Nephron (organoid): ENCODE results near the gene SLC2A4.
A peak's percentile ranks its signal among the peaks of the same experiment; 100 is the strongest.

ENCODE experiments used
- H3K27ac Mint-ChIP-seq, 3 experiments: 2 replicates each; pipeline ENCODE4 v1.8.0; 2020; ENCODE audit warnings: mixed read lengths in 3 of 3, mild to moderate bottlenecking in 2 of 3, moderate library complexity in 1 of 3
- H3K27me3 Mint-ChIP-seq: 2 replicates; pipeline ENCODE4 v1.8.0; 2021; ENCODE audit warnings: low read depth, mild to moderate bottlenecking, moderate library complexity, mixed read lengths
- H3K36me3 Mint-ChIP-seq: 2 replicates; pipeline ENCODE4 v1.8.0; 2020; ENCODE audit warnings: low read depth, mixed read lengths
- H3K4me1 Mint-ChIP-seq: 2 replicates; pipeline ENCODE4 v1.8.0; 2020; ENCODE audit warnings: mixed read lengths
- H3K4me3 Mint-ChIP-seq, 3 experiments: 2 replicates each; pipeline ENCODE4 v1.8.0; 2020; ENCODE audit warnings: mild to moderate bottlenecking in 3 of 3, mixed read lengths in 3 of 3, moderate library complexity in 2 of 3
- H3K9me3 Mint-ChIP-seq: 2 replicates; pipeline ENCODE4 v1.8.0; 2020; ENCODE audit warnings: mixed read lengths
- TF ChIP-seq, protein P1 (sequence below), 3 experiments: fragments of 200-600 bp; sonication (generic); IDR thresholded peaks; one replicate each; pipeline ENCODE4 v1.5.0; 2021; ENCODE audit warnings: antibody characterized with exemption in 3 of 3; ENCODE audit not compliant: unreplicated experiment in 3 of 3

SLC2A4 gene

DNA sequence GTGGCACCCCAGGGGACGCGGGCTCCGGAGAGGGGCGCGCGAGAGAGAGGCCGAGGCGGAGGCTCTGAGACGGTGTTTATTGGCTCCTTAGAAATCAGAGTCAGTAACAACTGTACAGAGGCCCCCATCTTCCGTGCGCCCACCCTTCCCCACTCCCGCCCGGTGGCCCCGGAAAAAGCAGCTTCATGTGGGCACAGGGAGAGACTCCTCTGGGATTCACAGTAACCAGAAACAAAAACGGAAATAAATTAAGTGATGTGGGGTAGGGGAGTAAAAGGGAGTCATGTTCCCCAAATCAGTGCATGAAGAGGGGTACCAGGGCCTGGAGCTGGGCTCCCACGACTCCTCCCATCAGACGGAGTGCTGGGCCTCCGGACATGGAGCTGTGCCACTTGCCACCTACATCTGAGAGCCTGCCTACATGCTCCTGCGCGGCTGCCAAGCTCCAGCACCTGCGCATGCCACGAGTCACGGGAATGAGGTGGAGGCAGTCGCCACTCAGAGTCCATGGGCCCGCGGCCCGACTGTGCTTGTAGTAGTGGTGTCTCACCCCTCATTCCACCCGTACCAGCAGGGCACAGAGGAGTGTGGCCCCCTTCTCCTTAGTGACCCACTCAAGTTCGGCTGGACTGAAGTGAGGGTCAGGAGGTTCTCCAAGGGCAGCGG, 34.2 kb downstream of the SLC2A4 start:
- Mint-ChIP-seq H3K36me3 (peaks cover 51% of the 10 kb centered on the region), H3K27me3 (no peaks in the 10 kb centered on the region), H3K9me3 (no peaks in the 10 kb centered on the region), H3K27ac (peak overlapping the region; percentile 78 to 98 (median 85)), H3K4me1 (peaks cover 33% of the 10 kb centered on the region), H3K4me3 (peak overlapping the region; percentile 86 to 90 (median 87))
- TF ChIP-seq, protein P1, sequence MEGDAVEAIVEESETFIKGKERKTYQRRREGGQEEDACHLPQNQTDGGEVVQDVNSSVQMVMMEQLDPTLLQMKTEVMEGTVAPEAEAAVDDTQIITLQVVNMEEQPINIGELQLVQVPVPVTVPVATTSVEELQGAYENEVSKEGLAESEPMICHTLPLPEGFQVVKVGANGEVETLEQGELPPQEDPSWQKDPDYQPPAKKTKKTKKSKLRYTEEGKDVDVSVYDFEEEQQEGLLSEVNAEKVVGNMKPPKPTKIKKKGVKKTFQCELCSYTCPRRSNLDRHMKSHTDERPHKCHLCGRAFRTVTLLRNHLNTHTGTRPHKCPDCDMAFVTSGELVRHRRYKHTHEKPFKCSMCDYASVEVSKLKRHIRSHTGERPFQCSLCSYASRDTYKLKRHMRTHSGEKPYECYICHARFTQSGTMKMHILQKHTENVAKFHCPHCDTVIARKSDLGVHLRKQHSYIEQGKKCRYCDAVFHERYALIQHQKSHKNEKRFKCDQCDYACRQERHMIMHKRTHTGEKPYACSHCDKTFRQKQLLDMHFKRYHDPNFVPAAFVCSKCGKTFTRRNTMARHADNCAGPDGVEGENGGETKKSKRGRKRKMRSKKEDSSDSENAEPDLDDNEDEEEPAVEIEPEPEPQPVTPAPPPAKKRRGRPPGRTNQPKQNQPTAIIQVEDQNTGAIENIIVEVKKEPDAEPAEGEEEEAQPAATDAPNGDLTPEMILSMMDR (IDR thresholded peaks at IDR 0.05; ENCODE audit: unreplicated experiment in 3 of 3): no peak

- Mint-ChIP-seq H3K27ac (peak overlapping the region in 2 of 3 experiments; percentile 63 to 74), H3K9me3 (no peaks in the 10 kb centered on the region), H3K27me3 (no peaks in the 10 kb centered on the region), H3K4me3 (peak overlapping the region; percentile 70 to 85 (median 82)), H3K4me1 (peaks cover 25% of the 10 kb centered on the region), H3K36me3 (peaks cover 52% of the 10 kb centered on the region)
- TF ChIP-seq, protein P1 (IDR thresholded peaks at IDR 0.05; ENCODE audit: unreplicated experiment in 3 of 3): no peak
Measured at GRCh38 chr17:7317161-7317803, 35.8 kb downstream of the SLC2A4 start.

- Mint-ChIP-seq H3K27ac (no peak overlapping the region), H3K4me1 (peaks cover 16% of the 10 kb centered on the region), H3K27me3 (no peaks in the 10 kb centered on the region), H3K36me3 (peaks cover 50% of the 10 kb centered on the region), H3K4me3 (peak overlapping the region; percentile 44 to 85 (median 70)), H3K9me3 (no peaks in the 10 kb centered on the region)
- TF ChIP-seq, protein P1 (IDR thresholded peaks at IDR 0.05; ENCODE audit: unreplicated experiment in 3 of 3): no peak
Measured at GRCh38 chr17:7318121-7318860, 36.8 kb downstream of the SLC2A4 start.

- Mint-ChIP-seq H3K4me3 (peak overlapping the region in 1 of 3 experiments; percentile 10), H3K27me3 (no peaks in the 10 kb centered on the region), H3K9me3 (no peaks in the 10 kb centered on the region), H3K4me1 (peaks cover 2% of the 10 kb centered on the region), H3K36me3 (peaks cover 40% of the 10 kb centered on the region), H3K27ac (no peak overlapping the region)
- TF ChIP-seq, protein P1 (IDR thresholded peaks at IDR 0.05; ENCODE audit: unreplicated experiment in 3 of 3): no peak
Measured at GRCh38 chr17:7321466-7321865, 39.9 kb downstream of the SLC2A4 start.

DNA sequence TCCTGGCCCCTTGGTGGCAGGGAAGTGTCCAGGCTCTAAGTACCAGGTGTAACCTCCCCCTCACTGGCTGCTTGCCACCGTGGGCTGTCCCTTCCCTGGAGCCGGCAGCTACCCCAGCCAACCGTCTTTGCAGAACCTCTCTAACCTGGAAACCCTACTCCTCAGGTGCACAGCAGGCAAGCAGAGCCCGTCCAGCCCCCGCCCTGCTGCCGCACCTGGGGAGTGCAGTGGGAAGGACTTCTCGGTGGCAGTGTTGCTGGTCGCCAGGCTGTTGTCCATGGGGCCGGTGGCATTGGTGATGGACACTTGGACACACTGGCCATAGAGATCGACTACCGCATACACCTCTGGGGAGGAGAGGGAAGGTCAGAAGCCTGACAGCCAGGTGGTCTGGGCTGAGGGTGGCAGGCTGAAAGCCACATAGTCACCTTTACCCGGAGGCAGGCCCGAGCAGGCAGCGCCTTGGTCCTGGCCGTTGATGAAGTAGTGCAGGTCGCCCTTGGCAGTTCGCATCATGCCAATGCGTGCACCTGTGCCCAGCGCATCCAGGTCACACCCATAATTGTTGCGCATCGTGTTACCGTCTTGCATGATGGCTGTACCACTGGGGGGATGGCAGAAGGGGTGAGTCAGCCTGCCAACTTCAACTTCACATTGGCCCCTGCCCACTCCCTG, 41.1 kb downstream of the SLC2A4 start:
- Mint-ChIP-seq H3K4me1 (peaks cover 2% of the 10 kb centered on the region), H3K4me3 (no peak overlapping the region), H3K27ac (no peak overlapping the region), H3K27me3 (no peaks in the 10 kb centered on the region), H3K9me3 (no peaks in the 10 kb centered on the region), H3K36me3 (peaks cover 34% of the 10 kb centered on the region)
- TF ChIP-seq, protein P1 (IDR thresholded peaks at IDR 0.05; ENCODE audit: unreplicated experiment in 3 of 3): no peak
